ENCODE results near the gene PSKH1. TPM values are rescaled to one million over a fixed set of nuclear protein-coding genes. Genes with fewer than 3 reads are reported as not detected.
"Not testable (repeated sequence)": the region's sequence is repeated elsewhere in the genome, so short reads cannot be mapped to it uniquely, and the experiment has no call there.

PSKH1 gene
- total RNA-seq, 4 donors from 2014 or later = 16.1 to 24.6 (median 19.9) TPM

GRCh38 chr16:67858500-67858899, 34.6 kb upstream of the PSKH1 start:
- no peak for DNase-seq (ENCODE audit: low spot score)
- no peak for TF ChIP-seq CTCF (IDR thresholded peaks at IDR 0.05)
- ATAC-seq (ENCODE audit: low FRiP score) = no peak

- ATAC-seq (ENCODE audit: low FRiP score) = peak; percentile 17
Observed at GRCh38 chr16:67860589-67861398, 32.3 kb upstream of the PSKH1 start.

GRCh38 chr16:67861877-67862276, 31.2 kb upstream of the PSKH1 start:
- DNase-seq (ENCODE audit: low spot score) = no peak
- ATAC-seq (ENCODE audit: low FRiP score) = no peak
- no peak for TF ChIP-seq CTCF (IDR thresholded peaks at IDR 0.05)

More at GRCh38 chr16:67860589-67861398, 32.3 kb upstream of the PSKH1 start:
- no peak for DNase-seq (ENCODE audit: low spot score)
- TF ChIP-seq CTCF (IDR thresholded peaks at IDR 0.05) = no peak

- TF ChIP-seq CTCF (IDR thresholded peaks at IDR 0.05) = no peak
- ATAC-seq (ENCODE audit: low FRiP score) = peak; percentile 40
- no peak for DNase-seq (ENCODE audit: low spot score)
Observed at GRCh38 chr16:67862623-67863583, 30.2 kb upstream of the PSKH1 start.

- not testable (repeated sequence) for DNase-seq (ENCODE audit: low spot score); ATAC-seq (ENCODE audit: low FRiP score)
Observed at GRCh38 chr16:67864044-67864443, 29.0 kb upstream of the PSKH1 start.

GRCh38 chr16:67864594-67864993, 28.5 kb upstream of the PSKH1 start:
- no peak for TF ChIP-seq CTCF (IDR thresholded peaks at IDR 0.05)
- no peak for DNase-seq (ENCODE audit: low spot score)
- no peak for ATAC-seq (ENCODE audit: low FRiP score)

- ATAC-seq (ENCODE audit: low FRiP score) = no peak
- no peak for DNase-seq (ENCODE audit: low spot score)
- TF ChIP-seq CTCF (IDR thresholded peaks at IDR 0.05) = no peak
Observed at GRCh38 chr16:67865318-67865717, 27.7 kb upstream of the PSKH1 start.

Measured in omental fat pad (tissue), 4 donors.